Endothelial cell (in vitro differentiated cells): Measurements from ENCODE around the gene KIAA2012. TPM values are rescaled to one million over a fixed set of nuclear protein-coding genes. Genes with fewer than 3 reads are reported as not detected.

Source experiments
- DNase-seq: peaks from one replicate; pipeline ENCODE4 v3.0.0; 2021; ENCODE audit warnings: low spot score
- H3K27ac Mint-ChIP-seq: one replicate; pipeline ENCODE4 v1.8.0; 2021; ENCODE audit warnings: mixed read lengths, inconsistent platforms; ENCODE audit not compliant: unreplicated experiment
- H3K27me3 Mint-ChIP-seq: one replicate; pipeline ENCODE4 v1.8.0; 2021; ENCODE audit warnings: mild to moderate bottlenecking, moderate library complexity, mixed read lengths, inconsistent platforms; ENCODE audit not compliant: unreplicated experiment
- H3K36me3 Mint-ChIP-seq: one replicate; pipeline ENCODE4 v1.8.0; 2021; ENCODE audit warnings: mild to moderate bottlenecking, low read depth, mixed read lengths, inconsistent platforms; ENCODE audit not compliant: unreplicated experiment
- H3K4me1 Mint-ChIP-seq: one replicate; pipeline ENCODE4 v1.8.0; 2021; ENCODE audit warnings: mild to moderate bottlenecking, mixed read lengths, inconsistent platforms; ENCODE audit not compliant: unreplicated experiment
- H3K4me3 Mint-ChIP-seq: one replicate; pipeline ENCODE4 v1.8.0; 2021; ENCODE audit warnings: mild to moderate bottlenecking, mixed read lengths, inconsistent platforms; ENCODE audit not compliant: unreplicated experiment
- H3K9me3 Mint-ChIP-seq: one replicate; pipeline ENCODE4 v1.8.0; 2021; ENCODE audit warnings: mixed read lengths, inconsistent platforms; ENCODE audit not compliant: unreplicated experiment
- CTCF ChIP-seq: fragments of 200-600 bp; sonication (generic); IDR thresholded peaks from one replicate; pipeline ENCODE4 v1.5.0; 2021; ENCODE audit warnings: antibody characterized with exemption; ENCODE audit not compliant: unreplicated experiment
- total RNA-seq: library from RNA; stranded (reverse); fragmentation: NEBNext Ultra II Directional; extraction: Animal tissue kit (Norgen Biotek cat#: 25700); gene quantifications from one replicate; pipeline ENCODE4 v1.2.1, GENCODE V29; 2021; ENCODE audit not compliant: unreplicated experiment

KIAA2012 gene
- total RNA-seq, 1 donor from 2014 or later = 0.08 TPM

GRCh38 chr2:202251494-202251893 is 178.4 kb downstream of the KIAA2012 start:
- no peak for DNase-seq
- H3K36me3 Mint-ChIP-seq = no peaks in the 10 kb centered on the region

More at GRCh38 chr2:202251494-202251893, 178.4 kb downstream of the KIAA2012 start:
- no peak overlapping the region for H3K27ac Mint-ChIP-seq
- H3K4me3 Mint-ChIP-seq = no peak overlapping the region
- peaks cover 2% of the 10 kb centered on the region for H3K27me3 Mint-ChIP-seq
- H3K4me1 Mint-ChIP-seq = peaks cover 3% of the 10 kb centered on the region
- no peak for TF ChIP-seq CTCF
- H3K9me3 Mint-ChIP-seq = no peaks in the 10 kb centered on the region

Other genes starting within 250 kb of the KIAA2012 start
- 42.2 TPM for gene FZD7, start 39.4 kb upstream of the KIAA2012 start, total RNA-seq
- gene SUMO1, start 165.3 kb downstream of the KIAA2012 start, total RNA-seq = 113 TPM
- gene NOP58, start 192.5 kb downstream of the KIAA2012 start, total RNA-seq = 40.4 TPM